Measurements from ENCODE around the gene SUGP1.
"Not testable (repeated sequence)": the region's sequence is repeated elsewhere in the genome, so short reads cannot be mapped to it uniquely, and the experiment has no call there.

SUGP1 gene

DNA sequence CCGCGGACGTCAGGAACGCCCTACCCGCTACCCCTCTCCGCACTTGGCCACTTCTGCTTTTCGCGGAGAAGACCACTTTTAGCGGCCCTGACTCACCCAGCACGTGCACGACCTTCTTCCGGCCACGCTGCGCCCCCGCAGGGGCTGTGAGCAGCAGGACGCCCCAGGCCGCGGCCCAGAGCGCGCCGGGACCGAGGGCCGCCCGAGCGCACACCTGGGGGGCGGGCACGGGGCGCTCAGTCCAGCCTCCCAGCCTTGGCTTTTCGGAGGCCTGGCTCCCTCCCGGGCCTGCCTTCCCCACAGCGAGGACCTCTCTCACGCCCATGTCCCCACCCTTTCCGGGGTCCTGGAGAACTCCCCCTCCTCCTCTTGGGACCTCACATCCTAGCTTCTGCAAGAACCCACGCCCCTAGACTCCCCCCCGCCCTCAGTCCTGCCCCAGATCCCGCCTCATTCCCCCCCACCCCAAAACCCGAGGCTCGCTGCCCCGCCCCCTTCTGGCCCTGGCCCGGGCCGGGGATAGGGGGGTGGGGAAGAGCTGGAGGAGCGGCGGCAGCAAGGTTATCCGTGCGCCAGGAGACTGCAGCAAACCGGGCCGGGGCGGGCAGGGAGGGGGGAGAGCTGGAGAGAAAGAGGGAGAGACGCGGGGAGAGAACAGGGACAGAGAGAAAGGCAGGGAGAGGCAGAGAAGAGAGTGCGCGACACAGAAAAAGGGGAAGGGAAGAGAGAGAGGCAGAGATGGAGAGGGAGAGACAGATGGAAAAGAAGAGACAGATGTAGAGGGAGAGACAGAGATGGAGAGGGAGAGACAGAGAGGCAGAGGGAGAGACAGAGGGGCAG lies 58.7 kb downstream of the SUGP1 start:
- DNase-seq = no peak

GRCh38 chr19:19260417-19261214 lies 59.7 kb downstream of the SUGP1 start:
- DNase-seq = no peak

DNA sequence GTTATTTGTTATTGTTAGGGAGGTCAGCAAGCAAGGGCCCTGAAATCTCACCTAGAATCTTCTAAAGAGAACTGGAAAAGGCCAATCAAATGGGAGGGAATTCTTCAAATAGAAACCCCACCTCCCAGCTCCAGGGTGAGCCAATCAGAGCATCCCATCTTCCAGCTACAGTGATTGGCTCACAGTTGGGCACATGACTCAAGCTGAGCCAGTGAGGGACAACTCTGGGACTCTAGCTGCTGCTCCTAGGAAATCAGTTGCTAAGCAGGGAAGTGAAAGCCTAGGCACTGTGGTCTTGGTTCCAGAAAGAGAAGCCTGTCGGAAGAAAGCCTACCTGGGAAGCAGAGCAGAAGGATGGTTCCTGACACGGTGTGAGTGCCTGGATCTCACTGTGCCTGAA lies 60.6 kb downstream of the SUGP1 start:
- DNase-seq = peak; percentile 2

DNA sequence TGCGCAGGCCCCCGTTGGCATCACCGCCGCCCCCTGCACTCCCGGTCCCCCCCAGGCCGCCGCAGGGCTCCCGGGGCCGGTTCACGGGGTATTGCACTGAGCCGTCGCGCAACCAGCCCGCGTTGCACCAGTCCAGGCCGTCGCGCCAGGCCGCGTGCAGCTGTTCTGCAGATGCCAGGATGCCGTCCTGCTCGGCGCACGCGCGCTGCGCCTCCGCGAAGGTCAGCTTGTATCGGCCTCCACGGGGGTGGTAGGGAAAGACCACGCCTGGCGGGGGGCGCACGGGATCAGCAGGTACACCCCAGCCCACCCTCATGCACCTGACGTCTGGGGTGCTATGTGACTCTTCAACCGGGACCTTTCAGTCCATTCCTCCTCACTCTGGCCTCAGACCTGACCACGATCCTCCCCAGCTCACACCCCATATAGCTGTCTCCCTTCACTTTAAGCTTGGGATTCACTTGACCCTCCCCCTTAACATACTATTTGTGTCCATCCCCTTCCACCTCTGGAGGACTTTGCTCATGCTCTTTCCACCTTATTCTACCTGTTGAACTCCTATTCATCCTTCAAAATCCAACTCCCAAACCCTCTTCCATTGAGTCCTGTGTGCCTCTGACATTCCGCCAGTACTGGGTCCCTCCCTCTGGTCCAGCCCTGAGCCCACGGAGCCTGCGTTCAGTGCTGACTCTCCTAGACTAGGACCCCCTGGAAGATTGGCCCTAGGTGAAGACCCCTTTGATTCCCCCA lies 61.5 kb downstream of the SUGP1 start:
- DNase-seq = no peak

- no peak for DNase-seq
Observed at GRCh38 chr19:19257836-19258588, 62.3 kb downstream of the SUGP1 start.

GRCh38 chr19:19257137-19257536 lies 63.2 kb downstream of the SUGP1 start:
- DNase-seq = no peak

DNA sequence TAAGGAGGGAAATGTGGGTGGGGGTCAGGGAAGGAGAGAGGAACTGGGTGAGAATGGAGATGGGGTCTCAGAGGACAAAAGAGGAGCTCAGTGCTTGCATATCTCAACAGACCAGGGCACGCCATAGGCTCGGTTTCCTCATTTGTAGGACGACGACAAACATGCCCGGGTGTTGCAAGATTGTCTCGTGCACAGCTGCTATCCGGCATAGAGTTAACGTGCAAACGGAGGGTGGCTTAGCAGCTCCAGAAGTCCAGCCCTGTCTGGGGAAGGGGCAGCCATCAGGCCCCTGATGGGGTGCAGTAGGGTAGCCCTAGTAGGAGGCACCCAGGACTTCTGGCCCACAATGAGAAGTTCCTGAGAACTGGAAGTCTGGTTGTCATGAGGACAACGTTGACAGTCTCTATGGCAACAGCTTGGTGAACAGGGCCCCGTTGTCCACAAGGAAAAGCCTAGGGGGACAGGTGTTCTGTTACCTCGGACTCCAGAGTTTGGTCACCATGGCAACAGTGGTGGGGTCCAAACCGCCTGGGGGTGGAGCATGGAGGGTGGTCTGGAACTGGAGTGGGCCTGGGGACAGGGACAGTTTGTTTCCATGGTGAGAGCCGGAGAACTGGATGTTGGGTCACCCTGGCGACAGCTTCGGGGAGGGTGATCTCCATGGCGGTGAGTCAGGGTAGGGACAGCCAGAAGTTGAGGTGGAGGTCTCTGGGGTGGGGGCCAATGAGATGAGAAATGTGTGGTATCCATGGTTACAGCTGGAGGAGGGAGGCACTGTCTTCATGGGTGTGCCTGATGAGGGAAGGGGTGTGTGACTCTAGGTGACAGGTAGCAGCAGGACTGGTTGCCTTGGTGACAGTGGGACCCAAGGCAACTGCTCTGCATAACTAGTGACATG lies 64.0 kb downstream of the SUGP1 start:
- DNase-seq = no peak

- DNase-seq = not testable (repeated sequence)
Observed at GRCh38 chr19:19253409-19253808, 66.9 kb downstream of the SUGP1 start.

DNA sequence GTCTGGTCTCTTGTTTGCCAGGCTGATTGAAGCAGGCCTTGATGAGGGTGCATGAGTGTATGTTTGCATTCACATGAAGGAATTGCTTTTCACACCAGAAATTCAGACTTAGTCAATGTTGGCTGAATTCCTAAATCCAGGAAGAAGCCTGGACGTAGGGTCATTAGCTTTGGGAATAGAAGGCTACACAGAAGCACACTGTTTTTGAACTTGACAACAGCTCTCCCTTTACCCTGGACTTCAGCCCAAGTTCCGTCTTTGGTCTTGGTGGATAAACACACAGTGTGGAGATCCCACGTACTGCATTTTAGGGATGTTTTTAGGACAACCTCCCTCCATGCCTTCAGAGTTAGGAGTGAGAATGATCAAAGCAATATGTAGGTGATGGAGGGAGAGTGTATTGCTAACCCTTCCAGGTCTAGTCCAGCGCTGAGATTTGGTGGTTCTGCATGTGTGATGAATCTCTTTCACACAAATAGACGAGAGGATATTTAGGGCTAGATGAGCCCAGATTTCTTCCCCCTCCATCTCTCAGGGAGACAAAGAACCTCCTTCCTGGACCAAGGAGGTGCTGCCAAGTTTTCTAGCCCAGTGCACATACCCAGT lies 70.0 kb downstream of the SUGP1 start:
- no peak for DNase-seq

- no peak for DNase-seq
Observed at GRCh38 chr19:19240476-19240875, 79.8 kb downstream of the SUGP1 start.

DNA sequence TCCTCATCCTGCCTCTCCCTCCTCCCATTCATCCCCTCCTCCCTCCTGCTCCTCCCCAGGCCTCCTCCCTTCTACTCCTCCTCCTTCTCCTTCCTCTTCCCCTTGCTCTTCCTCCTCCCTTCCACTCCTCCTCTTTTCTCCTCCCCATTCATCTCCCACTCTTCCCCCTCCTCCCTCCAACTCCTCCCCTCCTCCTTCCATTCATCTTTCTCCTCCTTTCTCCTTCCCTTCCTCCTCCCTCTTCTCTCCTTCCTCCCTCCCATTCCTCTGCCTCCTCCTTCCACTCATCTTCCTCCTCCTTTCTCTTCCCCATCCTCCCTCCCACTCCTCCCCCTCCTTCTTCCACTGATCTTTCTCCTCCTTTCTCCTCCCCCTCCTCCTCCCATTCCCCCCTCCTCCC lies 80.6 kb downstream of the SUGP1 start:
- DNase-seq = no peak

GRCh38 chr19:19238126-19238894 lies 82.0 kb downstream of the SUGP1 start:
- DNase-seq = no peak

- no peak for DNase-seq
Observed at GRCh38 chr19:19236173-19236572, 84.1 kb downstream of the SUGP1 start.

GRCh38 chr19:19234220-19234816 lies 86.0 kb downstream of the SUGP1 start:
- DNase-seq = no peak

DNA sequence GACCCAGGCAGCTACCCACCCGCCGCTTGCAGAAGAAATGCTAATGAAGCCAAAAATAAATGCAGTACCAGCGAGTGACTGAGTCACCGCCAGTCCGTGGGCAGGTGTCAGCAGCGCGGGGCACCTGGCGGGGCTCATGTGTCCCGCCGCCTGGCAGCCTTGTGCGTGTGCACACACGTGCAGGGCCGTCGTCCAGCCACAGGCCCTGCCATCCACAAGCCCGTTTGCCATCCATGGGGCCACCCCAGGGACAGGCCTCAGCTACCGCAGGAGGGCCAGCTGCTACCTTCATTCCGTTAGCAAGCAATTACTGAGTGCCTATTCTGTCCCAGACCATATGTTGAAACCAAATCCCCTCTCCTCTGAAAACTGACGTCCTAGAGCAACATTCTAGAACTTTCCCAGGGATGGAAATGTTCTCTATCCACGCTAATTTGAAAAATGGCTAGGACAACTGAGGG lies 88.0 kb downstream of the SUGP1 start:
- DNase-seq = no peak

- DNase-seq = no peak
Observed at GRCh38 chr19:19230999-19231398, 89.3 kb downstream of the SUGP1 start.

DNA sequence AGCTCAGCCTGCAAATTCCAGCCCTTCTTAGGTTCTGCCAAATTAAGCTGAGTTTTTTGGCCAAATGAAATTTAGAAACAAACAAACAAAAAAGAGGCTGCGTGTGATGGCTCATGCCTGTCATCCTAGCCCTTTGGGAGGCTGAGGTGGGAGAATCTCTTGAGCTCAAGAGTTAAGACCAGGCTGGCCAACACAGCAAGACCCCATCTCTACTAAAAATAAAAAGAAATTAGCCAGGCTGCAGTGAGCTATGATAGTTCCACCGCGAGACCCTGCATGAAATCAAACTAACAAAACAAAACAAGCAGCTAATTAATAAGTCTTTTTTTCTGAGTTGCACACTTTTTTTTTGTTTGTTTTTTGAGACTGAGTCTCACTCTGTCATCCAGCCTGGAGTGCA lies 90.6 kb downstream of the SUGP1 start:
- DNase-seq = no peak

GRCh38 chr19:19227217-19227616 lies 93.1 kb downstream of the SUGP1 start:
- DNase-seq = no peak

- no peak for DNase-seq
Observed at GRCh38 chr19:19226663-19227062, 93.6 kb downstream of the SUGP1 start.

DNA sequence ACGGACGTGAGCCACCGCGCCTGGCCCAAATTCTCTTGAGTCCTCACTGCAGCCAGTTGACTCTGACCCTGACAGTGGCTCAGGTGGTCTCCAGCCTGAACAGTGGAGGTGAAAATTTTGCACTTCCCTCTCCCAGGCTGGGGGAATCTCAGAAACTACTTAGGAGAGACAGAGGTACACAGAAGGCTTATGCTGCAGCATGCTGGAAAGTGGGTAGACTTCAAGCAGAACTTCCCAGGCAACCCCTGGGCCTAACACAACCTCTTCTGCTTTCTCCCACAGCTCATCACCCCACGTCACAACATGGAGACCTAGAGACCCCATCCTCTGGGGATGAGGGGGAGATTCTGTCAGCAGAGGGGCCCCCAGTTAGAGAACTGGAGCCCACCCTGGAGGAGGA lies 94.1 kb downstream of the SUGP1 start:
- no peak for DNase-seq

Measured in NCI-H2029 treated with DMSO at 0.1 percent for 48 hours (cell line).